Heart right ventricle (tissue), 16 donors: ENCODE results near the gene RC3H1. TPM values are rescaled to one million over a fixed set of nuclear protein-coding genes. Genes with fewer than 3 reads are reported as not detected.
"Not testable (repeated sequence)": the region's sequence is repeated elsewhere in the genome, so short reads cannot be mapped to it uniquely, and the experiment has no call there.

ENCODE experiments used
- ATAC-seq, 8 donors: fragments of 200-7000 bp; cut with Tn5 transposase; one replicate each; pipeline ENCODE4 v1.9.1; 2020; ENCODE audit warnings: mild to moderate bottlenecking in 8 of 8, moderate library complexity in 8 of 8, moderate number of reproducible peaks in 1 of 8
- DNase-seq, 2 donors: peaks; one replicate each; pipeline ENCODE4 v3.0.0-alpha.2; 2020
- H3K27ac ChIP-seq, 10 donors: fragments of 200-600 bp; sonication (generic) in 2 of 10; one replicate each; pipeline versions ENCODE4 v1.5.0 to v1.8.0; 2020 to 2022; ENCODE audit warnings: mild to moderate bottlenecking in 3 of 10
- H3K27me3 ChIP-seq, 7 donors: fragments of 200-600 bp; one replicate each; pipeline ENCODE4 v1.8.0; 2021 to 2022; ENCODE audit warnings: mild to moderate bottlenecking in 2 of 7
- H3K36me3 ChIP-seq, 9 donors: fragments of 200-600 bp; sonication (generic) in 1 of 9; one replicate each; pipeline versions ENCODE4 v1.5.0 to v1.8.0; 2020 to 2022; ENCODE audit warnings: mild to moderate bottlenecking in 2 of 9
- H3K4me1 ChIP-seq, 9 donors: fragments of 200-600 bp; sonication (generic) in 1 of 9; one replicate each; pipeline versions ENCODE4 v1.5.0 to v1.8.0; 2020 to 2022; ENCODE audit warnings: mild to moderate bottlenecking in 4 of 9
- H3K4me3 ChIP-seq, 10 donors: fragments of 200-600 bp; sonication (generic) in 2 of 10; one replicate each; pipeline versions ENCODE4 v1.5.0 to v1.8.0; 2020 to 2022; ENCODE audit warnings: mild to moderate bottlenecking in 7 of 10, moderate library complexity in 2 of 10
- H3K9me3 ChIP-seq, 11 donors: fragments of 200-600 bp in 10 of 11; sonication (generic) in 2 of 11; one replicate each; pipeline versions ENCODE4 v1.5.0 to v1.8.0; 2013 to 2022; ENCODE audit warnings: mild to moderate bottlenecking in 2 of 11, control low read depth in 1 of 11, moderate library complexity in 1 of 11
- WGBS, 2 donors: extraction: QIAGEN DNeasy Blood & Tissue Kit; methylation state at CpG; one replicate each; pipeline ENCODE4 v1.1.7; 2013; ENCODE audit warnings: inconsistent platforms in 1 of 2; 5-methylcytosine and 5-hydroxymethylcytosine counted together
- intact Hi-C, 10 donors: fragments of 100-400 bp; cut with DNase I; formaldehyde crosslinking; loops; one replicate each; pipeline versions ENCODE4 v1.11.1 to v1.14.2; 2022
- polyA plus RNA-seq, 2 donors: library from polyadenylated mRNA; stranded (reverse); fragments of 200-250 nt; gene quantifications; one replicate each; pipeline ENCODE4 v1.2.3, GENCODE V29; 2013
- total RNA-seq, 10 donors: library from RNA; stranded (reverse); fragmentation: NEBNext Ultra II Directional in 3 of 10; extraction: Animal tissue kit (Norgen Biotek cat#: 25700) in 3 of 10; gene quantifications; one replicate each; pipeline versions ENCODE4 v1.2.1 to v1.2.4, GENCODE V29; 2021 to 2023
- TF ChIP-seq, protein P1 (sequence below), 9 donors: fragments of 200-600 bp; sonication (generic) in 2 of 9; IDR thresholded peaks; one replicate each; pipeline versions ENCODE4 v1.5.0 to v1.8.0; 2021 to 2022; ENCODE audit warnings: antibody characterized with exemption in 9 of 9, mild to moderate bottlenecking in 5 of 9, moderate library complexity in 1 of 9
- donor health status: Arrhythmogenic right ventricular cardiomyopathy.
- donor health status: ischemic (EF 13 %, LVEDD 7.1; RV severe dilation, severe dysfunction).
- donor health status: healthy with polysubstance abuse.
- donor health status: DM: no; HTN: yes; CAD: no.
- donor health status: DM: no; HTN: no; CAD: no.
- donor health status: ischemic (EF 25% LVEDD 6.9; RV normal size, moderate dysfunction).
- donor health status: ischemic (EF 25% LVEDD 5.7; RV mildly dilated, moderate dysfunction).
- donor health status: healthy.
- donor health status: DM: yes; HTN: yes; CAD: no.
- donor health status: Ischemic cardiomyopathy.
- donor health status: ischemic (EF 35%, LVEDD 5.7; RV mildly dilated, moderate dysfunction).
- donor health status: nonischemic (EF 11% LVEDD 7.7; RV severe dilation, severe dysfunction).
- donor health status: DM: yes; HTN: yes; CAD: no.
- donor health status: PGD.
- donor health status: ischemic (EF 29% LVEDD 5.4; RV normal size, mild dysfunction).
- donor health status: nonischemic (EF 23%, LVEDD 6.1; RV moderate dilation, normal function).

Gene RC3H1
- total and polyA plus RNA-seq, 12 donors, result 1.7 to 26.5 (median 23.4) TPM

DNA sequence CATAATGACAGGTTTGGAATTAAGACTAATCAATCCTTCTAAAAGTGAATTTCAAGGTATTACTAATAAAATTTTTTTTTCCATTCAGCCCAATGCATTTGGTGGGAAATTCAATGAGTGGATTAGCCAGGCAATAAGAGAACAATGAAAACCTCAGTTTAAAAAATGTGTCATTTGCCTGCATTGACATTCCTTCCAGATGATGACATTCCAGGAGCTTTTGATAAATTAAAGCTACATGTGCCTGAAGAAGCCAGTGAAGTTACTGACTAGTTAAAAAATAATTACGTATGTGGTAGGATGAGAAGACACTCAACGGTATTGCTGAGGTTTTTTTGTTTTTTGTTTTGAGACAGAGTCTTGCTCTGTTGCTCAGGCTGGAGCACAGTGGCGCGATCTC is 37.9 kb upstream of the RC3H1 start:
- intact Hi-C loops, result loop anchor here in 1 of 10 donors (10.0 kb wide), 1 partner anchor 75 kb away; no protein-coding TSS in a partner anchor
- no peaks in the 10 kb centered on the region for H3K36me3 ChIP-seq
- no peaks in the 10 kb centered on the region for H3K9me3 ChIP-seq
- no peak for DNase-seq
- H3K4me1 ChIP-seq, result no peaks in the 10 kb centered on the region
- H3K4me3 ChIP-seq, result no peak overlapping the region
- no peaks in the 10 kb centered on the region for H3K27me3 ChIP-seq
- WGBS, 2 donors, result 77 to 85% methylated on average over 4 of the region's 4 CpGs
- ATAC-seq, result no peak
- TF ChIP-seq, protein P1, sequence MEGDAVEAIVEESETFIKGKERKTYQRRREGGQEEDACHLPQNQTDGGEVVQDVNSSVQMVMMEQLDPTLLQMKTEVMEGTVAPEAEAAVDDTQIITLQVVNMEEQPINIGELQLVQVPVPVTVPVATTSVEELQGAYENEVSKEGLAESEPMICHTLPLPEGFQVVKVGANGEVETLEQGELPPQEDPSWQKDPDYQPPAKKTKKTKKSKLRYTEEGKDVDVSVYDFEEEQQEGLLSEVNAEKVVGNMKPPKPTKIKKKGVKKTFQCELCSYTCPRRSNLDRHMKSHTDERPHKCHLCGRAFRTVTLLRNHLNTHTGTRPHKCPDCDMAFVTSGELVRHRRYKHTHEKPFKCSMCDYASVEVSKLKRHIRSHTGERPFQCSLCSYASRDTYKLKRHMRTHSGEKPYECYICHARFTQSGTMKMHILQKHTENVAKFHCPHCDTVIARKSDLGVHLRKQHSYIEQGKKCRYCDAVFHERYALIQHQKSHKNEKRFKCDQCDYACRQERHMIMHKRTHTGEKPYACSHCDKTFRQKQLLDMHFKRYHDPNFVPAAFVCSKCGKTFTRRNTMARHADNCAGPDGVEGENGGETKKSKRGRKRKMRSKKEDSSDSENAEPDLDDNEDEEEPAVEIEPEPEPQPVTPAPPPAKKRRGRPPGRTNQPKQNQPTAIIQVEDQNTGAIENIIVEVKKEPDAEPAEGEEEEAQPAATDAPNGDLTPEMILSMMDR (IDR thresholded peaks at IDR 0.05), result no peak
- no peak overlapping the region for H3K27ac ChIP-seq

DNA sequence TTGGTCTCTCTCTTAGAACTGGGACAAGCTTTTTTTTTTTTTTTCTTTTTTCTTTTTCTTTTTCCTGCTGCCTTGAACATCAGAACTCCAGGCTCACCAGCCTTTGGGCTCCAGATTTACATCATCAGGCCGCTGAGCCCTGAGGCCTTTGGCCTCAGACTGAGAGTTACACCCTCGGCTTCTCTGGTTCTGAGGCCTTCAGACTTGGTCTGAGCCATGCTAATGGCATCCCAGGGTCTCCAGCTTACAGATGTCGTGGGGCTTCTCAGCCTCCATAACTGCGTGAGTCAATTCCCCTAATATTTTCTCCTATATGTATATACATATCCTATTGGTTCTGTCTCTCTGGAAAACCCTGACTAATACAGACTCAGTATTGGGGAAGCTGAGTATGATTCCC is 36.5 kb upstream of the RC3H1 start:
- 89 to 94% methylated on average over 4 of the region's 4 CpGs for WGBS, 2 donors
- Histone ChIP-seq H3K4me3 (no peak overlapping the region), H3K36me3 (no peaks in the 10 kb centered on the region), H3K4me1 (no peaks in the 10 kb centered on the region), H3K27me3 (no peaks in the 10 kb centered on the region), H3K9me3 (no peaks in the 10 kb centered on the region), H3K27ac (no peak overlapping the region)
- DNase-seq (no peak), ATAC-seq (no peak)
- intact Hi-C loops, result no loop called here
- TF ChIP-seq, protein P1 (IDR thresholded peaks at IDR 0.05), result no peak

DNA sequence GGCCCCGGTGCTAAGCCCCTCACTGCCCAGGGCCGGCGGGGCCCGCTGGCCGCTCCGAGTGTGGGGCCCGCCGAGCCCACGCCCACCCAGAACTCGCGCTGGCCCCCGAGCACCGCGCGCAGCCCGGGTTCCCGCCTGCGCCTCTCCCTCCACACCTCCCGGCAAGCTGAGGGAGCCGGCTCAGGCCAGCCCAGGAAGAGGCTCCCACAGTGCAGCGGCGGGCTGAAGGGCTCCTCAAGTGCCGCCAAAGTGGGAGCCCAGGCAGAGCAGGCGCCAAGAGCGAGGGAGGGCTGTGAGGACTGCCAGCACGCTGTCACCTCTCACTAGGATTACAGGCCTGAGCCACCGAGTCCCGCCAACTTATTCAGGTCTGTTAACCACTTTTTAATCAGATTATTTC is 34.5 kb upstream of the RC3H1 start:
- H3K9me3 ChIP-seq, H3K4me1 ChIP-seq, H3K36me3 ChIP-seq, ATAC-seq, H3K4me3 ChIP-seq, intact Hi-C loops, H3K27me3 ChIP-seq, H3K27ac ChIP-seq, DNase-seq: not testable (repeated sequence)
- 95 to 96% methylated on average over 28 of the region's 28 CpGs for WGBS, 2 donors

DNA sequence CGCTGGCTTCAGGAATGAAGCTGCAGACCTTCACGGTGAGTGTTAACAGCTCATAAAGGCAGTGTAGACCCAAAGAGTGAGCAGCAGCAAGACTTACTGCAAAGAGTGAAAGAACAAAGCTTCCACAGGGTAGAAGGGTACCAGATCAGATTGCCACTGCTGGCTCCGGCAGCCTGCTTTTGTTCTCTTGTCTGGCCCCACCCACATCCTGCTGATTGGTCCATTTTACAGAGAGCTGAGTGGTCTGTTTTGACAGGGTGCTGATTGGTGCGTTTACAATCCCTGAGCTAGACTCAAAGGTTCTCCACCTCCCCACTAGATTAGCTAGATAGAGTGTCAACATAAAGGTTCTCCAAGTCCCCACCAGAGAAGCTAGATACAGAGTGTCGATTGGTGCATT is 33.6 kb upstream of the RC3H1 start:
- intact Hi-C loops, H3K27me3 ChIP-seq, H3K4me1 ChIP-seq, H3K9me3 ChIP-seq, H3K36me3 ChIP-seq, H3K4me3 ChIP-seq, ATAC-seq, H3K27ac ChIP-seq, DNase-seq: not testable (repeated sequence)
- WGBS, 2 donors, result 86 to 89% methylated on average over 5 of the region's 5 CpGs

DNA sequence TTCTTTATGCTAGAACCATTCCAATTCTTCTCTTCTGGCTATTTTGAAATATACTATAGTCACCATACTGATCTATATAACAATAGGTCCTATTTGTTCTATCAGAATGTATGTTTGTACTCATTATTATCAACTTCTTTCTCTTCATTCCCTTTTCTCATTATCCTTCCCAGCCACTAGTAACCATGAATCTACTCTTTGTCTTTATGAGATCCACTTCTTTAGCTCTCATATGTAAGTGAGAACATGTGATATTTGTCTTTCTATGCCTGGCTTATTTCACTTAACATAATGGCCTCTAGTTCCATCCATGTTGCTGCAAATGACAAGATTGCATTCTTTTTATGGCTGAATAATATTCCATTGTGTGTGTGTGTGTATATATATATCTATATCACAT is 31.7 kb upstream of the RC3H1 start:
- no peak for DNase-seq
- Histone ChIP-seq H3K4me1 (no peaks in the 10 kb centered on the region), H3K4me3 (no peak overlapping the region), H3K9me3 (no peaks in the 10 kb centered on the region), H3K36me3 (no peaks in the 10 kb centered on the region), H3K27me3 (no peaks in the 10 kb centered on the region), H3K27ac (no peak overlapping the region)
- intact Hi-C loops, result no loop called here
- ATAC-seq, result no peak
- TF ChIP-seq, protein P1 (IDR thresholded peaks at IDR 0.05), result no peak

DNA sequence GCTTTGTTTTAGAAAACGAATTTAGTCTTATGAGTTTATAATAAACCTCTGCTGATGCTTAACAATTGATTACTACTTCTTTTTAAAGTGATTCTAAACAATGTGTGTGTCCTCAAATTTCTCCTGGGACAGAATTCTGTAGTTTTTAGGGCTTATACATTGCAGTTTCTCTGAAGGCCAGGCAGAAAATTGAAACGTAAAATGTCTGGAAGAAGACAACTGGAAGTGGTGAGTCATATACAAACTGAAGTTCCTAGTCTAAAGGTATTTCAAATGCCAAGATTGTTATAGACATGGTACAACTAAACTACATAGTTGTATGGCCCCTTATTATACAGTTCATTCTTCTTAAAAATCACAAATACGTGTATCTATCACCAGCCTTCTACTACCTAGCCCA is 30.5 kb upstream of the RC3H1 start:
- no peaks in the 10 kb centered on the region for H3K36me3 ChIP-seq
- TF ChIP-seq, protein P1 (IDR thresholded peaks at IDR 0.05), result no peak
- no peaks in the 10 kb centered on the region for H3K9me3 ChIP-seq
- no peak for ATAC-seq
- H3K27me3 ChIP-seq, result no peaks in the 10 kb centered on the region
- no peak for DNase-seq
- no peaks in the 10 kb centered on the region for H3K4me1 ChIP-seq
- H3K27ac ChIP-seq, result no peak overlapping the region
- H3K4me3 ChIP-seq, result no peak overlapping the region
- intact Hi-C loops, result no loop called here
- 74 to 78% methylated on average over 3 of the region's 3 CpGs for WGBS, 2 donors
